GM12872 (cell line): Measurements from ENCODE around the gene FBLIM1.

Experiments used
- TF ChIP-seq, protein P1 (sequence below): IDR thresholded peaks from 3 replicates; pipeline ENCODE4 v1.5.1; 2011; ENCODE audit warnings: low read depth, mild to moderate bottlenecking, low read length, moderate library complexity; ENCODE audit not compliant: insufficient read depth

FBLIM1 gene, protein sequence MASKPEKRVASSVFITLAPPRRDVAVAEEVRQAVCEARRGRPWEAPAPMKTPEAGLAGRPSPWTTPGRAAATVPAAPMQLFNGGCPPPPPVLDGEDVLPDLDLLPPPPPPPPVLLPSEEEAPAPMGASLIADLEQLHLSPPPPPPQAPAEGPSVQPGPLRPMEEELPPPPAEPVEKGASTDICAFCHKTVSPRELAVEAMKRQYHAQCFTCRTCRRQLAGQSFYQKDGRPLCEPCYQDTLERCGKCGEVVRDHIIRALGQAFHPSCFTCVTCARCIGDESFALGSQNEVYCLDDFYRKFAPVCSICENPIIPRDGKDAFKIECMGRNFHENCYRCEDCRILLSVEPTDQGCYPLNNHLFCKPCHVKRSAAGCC

DNA sequence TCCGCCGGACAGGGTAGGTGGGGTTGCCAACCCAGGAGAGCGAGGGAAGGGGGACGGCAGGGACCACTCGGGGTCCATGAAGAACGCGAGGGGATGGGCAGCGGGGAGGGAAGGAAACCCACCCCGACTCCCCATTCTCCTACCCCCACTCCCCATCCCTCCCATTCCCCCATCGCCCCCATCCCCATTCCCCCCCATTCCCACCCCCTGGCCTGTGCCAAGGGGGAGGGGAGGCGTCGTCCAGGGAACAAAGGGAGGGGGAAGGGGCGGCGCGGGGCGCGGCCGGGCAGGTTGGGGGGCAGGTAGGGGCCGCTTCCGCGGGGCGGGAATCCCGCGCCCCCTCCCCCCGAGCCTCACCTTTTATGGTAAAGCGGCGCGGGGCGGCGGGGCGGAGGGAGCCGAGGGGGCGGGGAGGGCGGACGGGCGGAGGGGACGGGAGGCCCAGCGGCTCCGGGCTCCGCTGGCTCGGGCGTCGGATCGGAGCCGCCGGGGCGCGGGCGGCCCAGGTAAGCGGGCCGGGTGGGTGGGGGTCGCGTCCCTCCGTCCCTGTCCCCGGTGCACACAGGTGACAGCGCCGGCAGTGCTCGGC, at the start of gene FBLIM1:
Gene FBLIM1 (plus strand): TSS at position 453 of the 589 bp plus-strand sequence. CDS start 6,189 bp downstream, outside the sequence.
- TF ChIP-seq, protein P1, sequence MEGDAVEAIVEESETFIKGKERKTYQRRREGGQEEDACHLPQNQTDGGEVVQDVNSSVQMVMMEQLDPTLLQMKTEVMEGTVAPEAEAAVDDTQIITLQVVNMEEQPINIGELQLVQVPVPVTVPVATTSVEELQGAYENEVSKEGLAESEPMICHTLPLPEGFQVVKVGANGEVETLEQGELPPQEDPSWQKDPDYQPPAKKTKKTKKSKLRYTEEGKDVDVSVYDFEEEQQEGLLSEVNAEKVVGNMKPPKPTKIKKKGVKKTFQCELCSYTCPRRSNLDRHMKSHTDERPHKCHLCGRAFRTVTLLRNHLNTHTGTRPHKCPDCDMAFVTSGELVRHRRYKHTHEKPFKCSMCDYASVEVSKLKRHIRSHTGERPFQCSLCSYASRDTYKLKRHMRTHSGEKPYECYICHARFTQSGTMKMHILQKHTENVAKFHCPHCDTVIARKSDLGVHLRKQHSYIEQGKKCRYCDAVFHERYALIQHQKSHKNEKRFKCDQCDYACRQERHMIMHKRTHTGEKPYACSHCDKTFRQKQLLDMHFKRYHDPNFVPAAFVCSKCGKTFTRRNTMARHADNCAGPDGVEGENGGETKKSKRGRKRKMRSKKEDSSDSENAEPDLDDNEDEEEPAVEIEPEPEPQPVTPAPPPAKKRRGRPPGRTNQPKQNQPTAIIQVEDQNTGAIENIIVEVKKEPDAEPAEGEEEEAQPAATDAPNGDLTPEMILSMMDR: no peak

- TF ChIP-seq, protein P1: no peak
These were observed 49.4 kb upstream of the FBLIM1 start for GRCh38 chr1:15709226-15709625.

- TF ChIP-seq, protein P1: no peak
These were observed 46.4 kb upstream of the FBLIM1 start for GRCh38 chr1:15712168-15712567.

DNA sequence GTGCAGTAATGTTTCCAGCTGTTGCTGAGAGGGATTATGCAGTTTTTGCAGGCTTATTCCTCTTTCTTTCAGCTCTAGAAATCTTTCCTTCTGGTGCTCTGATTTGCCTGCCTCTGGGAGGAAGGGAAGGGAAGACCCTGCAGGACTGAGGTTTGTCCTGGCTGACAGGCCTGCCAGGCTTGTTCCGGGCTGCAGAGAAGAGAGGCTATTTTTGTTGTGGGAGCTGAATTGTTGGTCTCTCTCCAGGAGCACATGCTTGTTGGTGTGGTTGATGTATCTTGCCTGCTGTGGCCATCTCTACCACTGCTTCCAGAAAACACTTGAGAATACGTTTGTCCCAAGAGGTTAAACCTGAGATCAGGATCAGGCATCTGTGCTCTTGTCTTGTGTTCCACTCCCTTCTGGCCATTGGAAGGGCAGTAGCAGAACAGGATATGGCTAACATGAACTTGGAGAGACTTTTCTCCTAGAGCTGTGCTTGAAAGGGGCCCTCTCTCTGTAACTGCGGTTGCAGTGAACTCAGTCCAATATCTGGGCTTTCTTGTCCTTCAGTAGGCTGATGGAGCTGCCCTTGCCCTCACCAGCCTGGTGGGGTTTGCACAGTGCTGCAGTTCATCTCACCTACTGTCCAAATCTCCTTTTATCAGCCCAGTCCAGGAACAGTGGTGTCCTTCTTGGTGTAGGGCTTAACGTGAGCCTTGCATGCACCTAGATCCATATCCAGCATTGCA, 44.0 kb upstream of the FBLIM1 start:
- TF ChIP-seq, protein P1: no peak

DNA sequence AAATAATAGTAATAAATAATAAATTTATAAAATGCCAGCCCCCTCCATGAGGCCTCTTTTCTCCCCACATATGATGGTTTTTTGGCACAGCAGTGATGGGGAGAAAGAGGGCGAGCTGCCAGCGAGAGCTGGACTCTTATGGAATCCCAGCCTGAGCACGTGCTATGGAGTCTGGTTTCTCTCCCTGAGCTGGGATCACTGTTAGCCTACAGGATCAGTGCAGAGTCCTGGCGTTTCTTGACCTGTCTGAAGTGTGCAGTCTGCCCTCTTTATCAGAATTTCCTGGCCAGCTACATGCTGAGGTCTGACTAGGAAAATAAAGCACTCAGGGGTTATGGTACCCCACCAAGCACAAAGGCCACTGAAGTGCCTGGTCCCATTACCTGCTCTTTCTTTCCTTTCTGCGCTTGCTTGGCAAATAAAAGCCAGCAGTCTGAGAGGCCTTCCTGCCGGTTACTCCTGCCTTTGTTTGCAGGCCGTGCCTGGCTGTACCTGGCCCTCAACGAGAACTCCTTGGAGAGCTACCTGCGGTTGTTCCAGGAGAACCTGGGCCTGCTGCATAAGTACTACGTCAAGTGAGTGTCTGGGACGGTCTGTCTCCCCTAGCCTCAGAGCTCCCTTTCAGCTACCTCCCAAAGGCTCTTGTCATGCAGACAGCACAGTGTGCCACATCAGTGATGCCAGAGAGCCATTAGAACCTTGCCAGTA, 41.0 kb upstream of the FBLIM1 start:
- TF ChIP-seq, protein P1: no peak

DNA sequence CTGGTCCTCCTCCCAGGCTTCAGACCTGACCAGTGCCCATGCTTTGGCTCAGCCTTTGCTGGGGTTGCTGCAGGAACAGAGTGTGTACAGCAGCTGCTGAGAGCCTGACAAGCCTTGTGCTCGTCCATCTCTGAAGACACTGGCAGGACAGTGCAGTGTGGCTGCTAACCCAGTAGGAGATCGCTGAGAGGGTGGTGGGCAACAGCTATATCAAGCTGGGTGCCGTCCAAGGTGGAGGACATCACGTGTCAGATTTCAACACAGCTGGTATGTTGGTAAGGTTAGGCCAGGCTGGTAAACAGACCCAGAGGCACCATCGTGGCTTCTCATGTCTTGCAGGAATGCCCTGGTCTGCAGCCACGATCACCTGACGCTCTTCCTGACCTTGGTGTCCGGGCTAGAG, 40.4 kb upstream of the FBLIM1 start:
- TF ChIP-seq, protein P1: no peak

GRCh38 chr1:15719381-15720120, 39.0 kb upstream of the FBLIM1 start:
- TF ChIP-seq, protein P1: 0 out of 3 replicates have a peak, but pooled peaks have one; percentile 6
